GM12872 (cell line): ENCODE results near the gene RAB11FIP3.

Experiments used
- TF ChIP-seq, protein P1 (sequence below): IDR thresholded peaks from 3 replicates; pipeline ENCODE4 v1.5.1; 2011; ENCODE audit warnings: low read depth, mild to moderate bottlenecking, low read length, moderate library complexity; ENCODE audit not compliant: insufficient read depth

Gene RAB11FIP3

GRCh38 chr16:549544-550263 is 124.3 kb downstream of the RAB11FIP3 start:
- TF ChIP-seq, protein P1, sequence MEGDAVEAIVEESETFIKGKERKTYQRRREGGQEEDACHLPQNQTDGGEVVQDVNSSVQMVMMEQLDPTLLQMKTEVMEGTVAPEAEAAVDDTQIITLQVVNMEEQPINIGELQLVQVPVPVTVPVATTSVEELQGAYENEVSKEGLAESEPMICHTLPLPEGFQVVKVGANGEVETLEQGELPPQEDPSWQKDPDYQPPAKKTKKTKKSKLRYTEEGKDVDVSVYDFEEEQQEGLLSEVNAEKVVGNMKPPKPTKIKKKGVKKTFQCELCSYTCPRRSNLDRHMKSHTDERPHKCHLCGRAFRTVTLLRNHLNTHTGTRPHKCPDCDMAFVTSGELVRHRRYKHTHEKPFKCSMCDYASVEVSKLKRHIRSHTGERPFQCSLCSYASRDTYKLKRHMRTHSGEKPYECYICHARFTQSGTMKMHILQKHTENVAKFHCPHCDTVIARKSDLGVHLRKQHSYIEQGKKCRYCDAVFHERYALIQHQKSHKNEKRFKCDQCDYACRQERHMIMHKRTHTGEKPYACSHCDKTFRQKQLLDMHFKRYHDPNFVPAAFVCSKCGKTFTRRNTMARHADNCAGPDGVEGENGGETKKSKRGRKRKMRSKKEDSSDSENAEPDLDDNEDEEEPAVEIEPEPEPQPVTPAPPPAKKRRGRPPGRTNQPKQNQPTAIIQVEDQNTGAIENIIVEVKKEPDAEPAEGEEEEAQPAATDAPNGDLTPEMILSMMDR: no peak

DNA sequence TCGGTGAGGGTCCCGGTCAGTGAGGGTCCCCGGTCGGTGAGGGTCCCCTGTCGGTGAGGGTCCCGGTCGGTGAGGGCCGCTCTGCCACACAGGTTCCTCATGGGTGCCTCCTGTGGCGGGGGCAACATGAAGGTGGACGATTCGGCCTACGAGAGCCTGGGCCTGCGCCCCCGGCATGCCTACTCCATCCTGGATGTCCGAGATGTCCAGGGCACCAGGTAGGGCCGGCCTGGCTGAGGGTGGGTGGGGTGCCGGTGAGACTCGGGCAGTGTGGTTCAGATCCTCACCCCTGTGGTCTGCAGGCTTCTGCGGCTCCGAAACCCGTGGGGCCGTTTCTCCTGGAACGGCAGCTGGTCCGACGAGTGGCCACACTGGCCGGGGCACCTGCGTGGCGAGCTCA is 125.8 kb downstream of the RAB11FIP3 start:
- TF ChIP-seq, protein P1: no peak

DNA sequence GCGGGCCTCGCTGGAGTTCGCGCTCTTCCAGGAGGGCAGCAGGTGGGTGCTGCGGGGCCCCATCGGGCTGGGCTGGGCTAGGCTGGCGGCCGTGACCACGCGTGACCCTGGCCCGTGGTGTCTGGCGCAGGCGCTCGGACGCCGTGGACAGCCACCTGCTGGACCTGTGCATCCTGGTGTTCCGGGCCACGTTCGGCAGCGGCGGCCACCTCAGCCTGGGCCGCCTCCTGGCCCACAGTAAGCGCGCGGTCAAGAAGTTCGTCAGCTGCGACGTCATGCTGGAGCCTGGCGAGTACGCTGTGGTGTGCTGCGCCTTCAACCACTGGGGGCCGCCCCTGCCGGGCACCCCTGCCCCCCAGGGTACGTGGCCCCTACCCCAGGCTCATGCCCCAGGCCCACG is 126.7 kb downstream of the RAB11FIP3 start:
- TF ChIP-seq, protein P1: no peak

- TF ChIP-seq, protein P1: no peak
These were observed 128.3 kb downstream of the RAB11FIP3 start for GRCh38 chr16:553601-554296.

GRCh38 chr16:554297-554621 is 128.8 kb downstream of the RAB11FIP3 start:
- TF ChIP-seq, protein P1: no peak

GRCh38 chr16:554640-555365 is 129.4 kb downstream of the RAB11FIP3 start:
- TF ChIP-seq, protein P1: no peak
